B cell (primary cell): ENCODE results near the gene RASSF9. TPM values are rescaled to one million over a fixed set of nuclear protein-coding genes. Genes with fewer than 3 reads are reported as not detected.

ENCODE experiments used
- ATAC-seq: fragments of 200-7000 bp; cut with Tn5 transposase; one replicate; pipeline ENCODE4 v1.10.0; 2021; ENCODE audit warnings: low read depth, mild to moderate bottlenecking, moderate number of reproducible peaks, moderate library complexity
- CTCF ChIA-PET: fragments of 350-600 bp; sonication (Branson Sonifier 250); formaldehyde crosslinking; loops from one replicate; lab custom pipeline; 2021; ENCODE audit warnings: antibody characterized with exemption, inconsistent platforms; lab: Charles Lee
- POLR2A ChIA-PET: fragments of 350-600 bp; sonication (Branson Sonifier 250); formaldehyde crosslinking; loops from one replicate; lab custom pipeline; 2021; ENCODE audit warnings: antibody characterized with exemption; lab: Charles Lee
- DNase-seq: peaks from one replicate; pipeline ENCODE4 v3.0.0; 2013
- H2AFZ ChIP-seq: 2 replicates; pipeline ENCODE4 v1.6.1; 2012; ENCODE audit warnings: mild to moderate bottlenecking, low read depth, low read length; ENCODE audit not compliant: insufficient read depth, poor library complexity, severe bottlenecking
- H3K27ac ChIP-seq, 2 donors: 1 replicate in 1 of 2; 2 replicates in 1 of 2; pipeline ENCODE4 v1.5.1; 2012 to 2013; ENCODE audit warnings: low read length in 2 of 2, mild to moderate bottlenecking in 2 of 2, moderate library complexity in 1 of 2
- H3K27me3 ChIP-seq, 4 experiments: fragments of 200-600 bp in 1 of 4; sonication (generic) in 1 of 4; replicated peaks in 1 of 4; 1 replicate in 2 of 4; 2 replicates in 2 of 4; pipeline versions ENCODE4 v1.6.1 to v1.7.0; 2013 to 2016; ENCODE audit warnings: low read length in 3 of 4, mild to moderate bottlenecking in 2 of 4, mixed read lengths in 1 of 4, moderate library complexity in 1 of 4; ENCODE audit not compliant: insufficient read depth in 4 of 4, control insufficient read depth in 3 of 4; ENCODE audit errors: control extremely low read depth in 1 of 4
- H3K36me3 ChIP-seq, 2 experiments: replicated peaks in 1 of 2; 1 replicate in 1 of 2; 2 replicates in 1 of 2; pipeline versions ENCODE4 v1.6.1 to v1.7.1; 2013; ENCODE audit warnings: low read length in 1 of 2; ENCODE audit not compliant: insufficient read depth in 2 of 2, control insufficient read depth in 1 of 2; ENCODE audit errors: control extremely low read depth in 1 of 2, extremely low read depth in 1 of 2
- H3K4me1 ChIP-seq, 2 donors: fragments of 200-600 bp in 1 of 2; sonication (generic) in 1 of 2; 1 replicate in 1 of 2; 2 replicates in 1 of 2; pipeline versions ENCODE4 v1.5.1 to v1.6.1; 2013 to 2017; ENCODE audit warnings: low read length in 2 of 2; ENCODE audit not compliant: control insufficient read depth in 2 of 2, insufficient read depth in 2 of 2
- H3K4me2 ChIP-seq: replicated peaks from 2 replicates; pipeline ENCODE3; 2012; ENCODE audit warnings: mild to moderate bottlenecking, low read depth, low read length; ENCODE audit not compliant: poor library complexity, severe bottlenecking
- H3K4me3 ChIP-seq, 5 experiments: fragments of 200-600 bp in 1 of 5; sonication (generic) in 1 of 5; 1 replicate in 3 of 5; 2 replicates in 2 of 5; pipeline versions ENCODE4 v1.5.1 to v1.7.0; 2011 to 2016; ENCODE audit warnings: low read length in 4 of 5, mild to moderate bottlenecking in 4 of 5, low read depth in 2 of 5, control low read depth in 1 of 5, moderate library complexity in 1 of 5; ENCODE audit not compliant: insufficient read depth in 1 of 5; ENCODE audit errors: control extremely low read depth in 1 of 5, extremely low read depth in 1 of 5
- H3K79me2 ChIP-seq: fragments of 200-600 bp; sonication (generic); one replicate; pipeline ENCODE4 v1.6.0; 2016; ENCODE audit warnings: low read length; ENCODE audit not compliant: control insufficient read depth, insufficient read depth
- H3K9ac ChIP-seq: fragments of 200-600 bp; sonication (generic); 2 replicates; pipeline ENCODE4 v1.6.1; 2017; ENCODE audit warnings: mild to moderate bottlenecking, low read length, moderate library complexity
- H3K9me3 ChIP-seq, 3 donors: one replicate each; pipeline versions ENCODE4 v1.6.1 to v1.7.1; 2013; ENCODE audit warnings: low read length in 2 of 3; ENCODE audit not compliant: control insufficient read depth in 2 of 3, insufficient read depth in 1 of 3; ENCODE audit errors: control extremely low read depth in 1 of 3
- H4K20me1 ChIP-seq: 2 replicates; pipeline ENCODE4 v1.6.0; 2012; ENCODE audit warnings: mild to moderate bottlenecking, low read length; ENCODE audit not compliant: insufficient read depth, control insufficient read depth, poor library complexity, severe bottlenecking
- H3K27ac Mint-ChIP-seq: one replicate; pipeline ENCODE4 v1.8.0; 2021; ENCODE audit warnings: mixed read lengths
- H3K27me3 Mint-ChIP-seq: one replicate; pipeline ENCODE4 v1.8.0; 2021; ENCODE audit warnings: mixed read lengths
- H3K4me1 Mint-ChIP-seq: one replicate; pipeline ENCODE4 v1.8.0; 2021; ENCODE audit warnings: mixed read lengths
- H3K4me3 Mint-ChIP-seq: one replicate; pipeline ENCODE4 v1.8.0; 2021; ENCODE audit warnings: mixed read lengths
- H3K9me3 Mint-ChIP-seq: one replicate; pipeline ENCODE4 v1.8.0; 2022; ENCODE audit warnings: mixed read lengths; ENCODE audit not compliant: insufficient read depth
- CTCF ChIP-seq: fragments of 200-600 bp; IDR thresholded peaks from one replicate; pipeline ENCODE4 v1.8.0; 2022; ENCODE audit warnings: antibody characterized with exemption, mild to moderate bottlenecking
- EZH2 ChIP-seq: IDR thresholded peaks from 2 replicates; pipeline ENCODE4 v1.6.1; 2012; ENCODE audit warnings: borderline replicate concordance, low read depth, mild to moderate bottlenecking, moderate library complexity, low read length; ENCODE audit not compliant: insufficient read depth, poor library complexity, severe bottlenecking
- WGBS: methylation state at CpG from one replicate; pipeline ENCODE4 v1.1.5; 2013; ENCODE audit warnings: missing lambda C conversion rate; ENCODE audit not compliant: insufficient coverage; 5-methylcytosine and 5-hydroxymethylcytosine counted together
- intact Hi-C: fragments of 100-400 bp; cut with micrococcal nuclease; formaldehyde crosslinking; loops from one replicate; pipeline ENCODE4 v1.10.0; 2022
- polyA plus RNA-seq: library from polyadenylated mRNA; depleted of rRNA; stranded (reverse); fragments of >200 nt; gene quantifications from 2 replicates; pipeline ENCODE4 v1.2.3, GENCODE V29; 2012
- total RNA-seq, 2 donors: library from RNA; stranded (reverse); fragments of 120-200 nt in 1 of 2; gene quantifications; 1 replicate in 1 of 2; 2 replicates in 1 of 2; pipeline versions ENCODE4 v1.2.3 to v1.2.4, GENCODE V29; 2013 to 2022

The RASSF9 gene
- total and polyA plus RNA-seq, 2 donors (not counting 1 experiment from before 2014, with no cell fraction given), result not detected

DNA sequence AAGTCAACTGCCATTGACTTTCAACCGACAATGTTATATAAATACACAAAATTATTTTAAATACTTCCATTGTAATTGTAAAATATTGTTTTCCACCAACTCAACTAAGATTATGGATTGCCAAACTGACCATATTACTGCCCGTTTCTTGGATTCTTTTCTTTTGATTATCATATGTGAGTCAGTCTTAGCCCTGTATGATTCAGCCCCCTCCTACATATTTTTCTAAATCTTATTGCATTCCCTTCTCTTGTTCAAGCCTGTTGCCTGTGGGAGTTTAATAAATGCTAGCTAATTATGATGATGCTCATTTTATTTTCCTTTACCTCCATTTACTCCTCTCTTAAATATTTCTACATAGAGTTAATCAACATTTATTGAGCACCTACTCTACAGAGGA lies 6.8 kb downstream of the RASSF9 start:
- TF ChIP-seq CTCF (no peak), EZH2 (no peak)
- Histone ChIP-seq H3K9me3 (no peaks in the 10 kb centered on the region), H3K4me1 (no peaks in the 10 kb centered on the region), H3K9ac (no peak overlapping the region), H3K4me3 (no peak overlapping the region), H3K79me2 (no peaks in the 10 kb centered on the region), H3K27ac (no peak overlapping the region), H2AFZ (no peak overlapping the region), H4K20me1 (no peaks in the 10 kb centered on the region), H3K36me3 (no peaks in the 10 kb centered on the region), H3K4me2 (no peak overlapping the region), H3K27me3 (no peaks in the 10 kb centered on the region)
- no peaks in the 10 kb centered on the region for H3K4me1 Mint-ChIP-seq
- intact Hi-C loops, result no loop called here
- no peak overlapping the region for H3K27ac Mint-ChIP-seq
- no peak overlapping the region for H3K4me3 Mint-ChIP-seq
- no CpG with 5 or more reads among the region's 2 CpGs for WGBS
- POLR2A ChIA-PET, result no interaction called here
- H3K9me3 Mint-ChIP-seq, result peaks cover 2% of the 10 kb centered on the region
- CTCF ChIA-PET, result no interaction called here
- H3K27me3 Mint-ChIP-seq, result no peaks in the 10 kb centered on the region
- DNase-seq (no peak), ATAC-seq (no peak)

GRCh38 chr12:85828576-85828975 lies 7.6 kb downstream of the RASSF9 start:
- no peaks in the 10 kb centered on the region for H3K36me3 ChIP-seq
- H3K9me3 ChIP-seq, result no peaks in the 10 kb centered on the region
- H3K4me3 ChIP-seq, result no peak overlapping the region
- DNase-seq (no peak), ATAC-seq (no peak)
- no CpG with 5 or more reads among the region's 1 CpG for WGBS
- H3K9ac ChIP-seq, result no peak overlapping the region
- TF ChIP-seq EZH2 (no peak), CTCF (no peak)
- H4K20me1 ChIP-seq, result no peaks in the 10 kb centered on the region
- H3K27me3 Mint-ChIP-seq, result no peaks in the 10 kb centered on the region
- H3K79me2 ChIP-seq, result no peaks in the 10 kb centered on the region
- H3K4me3 Mint-ChIP-seq, result no peak overlapping the region
- H3K27ac ChIP-seq, result no peak overlapping the region
- intact Hi-C loops, result no loop called here
- no peaks in the 10 kb centered on the region for H3K4me1 ChIP-seq
- no peak overlapping the region for H2AFZ ChIP-seq
- ChIA-PET POLR2A (no interaction called here), CTCF (no interaction called here)
- H3K4me2 ChIP-seq, result no peak overlapping the region
- H3K27me3 ChIP-seq, result no peaks in the 10 kb centered on the region
- H3K4me1 Mint-ChIP-seq, result no peaks in the 10 kb centered on the region
- peaks cover 2% of the 10 kb centered on the region for H3K9me3 Mint-ChIP-seq
- H3K27ac Mint-ChIP-seq, result no peak overlapping the region
